ENCODE data around the gene STPG4.

- no peak for TF ChIP-seq POLR2A (IDR thresholded peaks at IDR 0.05; ENCODE audit: low read depth, low read length)
- TF ChIP-seq POLR2AphosphoS5 (IDR thresholded peaks at IDR 0.05; ENCODE audit: low read depth, low read length) = no peak
- TF ChIP-seq SPI1 (IDR thresholded peaks at IDR 0.05; ENCODE audit: low read depth, low read length) = no peak
- no peak for TF ChIP-seq PAX5 (IDR thresholded peaks at IDR 0.05; ENCODE audit: insufficient read depth, low read length, severe bottlenecking)
- no peak for TF ChIP-seq TAF1 (IDR thresholded peaks at IDR 0.05; ENCODE audit: low read depth, low read length)
- no peak for TF ChIP-seq POU2F2 (IDR thresholded peaks at IDR 0.05; ENCODE audit: low read depth, low read length)
Observed at GRCh38 chr2:47194410-47194809, 39.3 kb upstream of the STPG4 start.

Data from GM12891 (cell line).